Posterior vena cava (tissue), 2 donors: Measurements from ENCODE around the gene RASGRF2. TPM values are rescaled to one million over a fixed set of nuclear protein-coding genes. Genes with fewer than 3 reads are reported as not detected.

Experiments
- DNase-seq: peaks from one replicate; pipeline ENCODE4 v3.0.0-alpha.2; 2020; ENCODE audit warnings: low spot score
- intact Hi-C, 2 donors: fragments of 100-400 bp; cut with DNase I; formaldehyde crosslinking; loops; one replicate each; pipeline versions ENCODE4 v1.14.1 to v1.14.2; 2022 to 2023
- long read RNA-seq, 2 donors: library from polyadenylated mRNA; unstranded; transcript quantifications; one replicate each; pipeline ENCODE4 v2.0.0, GENCODE V29; 2020 to 2021
- total RNA-seq, 2 donors: library from RNA; stranded (reverse); fragmentation: NEBNext Ultra II Directional; extraction: Animal tissue kit (Norgen Biotek cat#: 25700); gene quantifications; one replicate each; pipeline ENCODE4 v1.2.1, GENCODE V29; 2021
- donor health status: DM: yes; HTN: yes; CAD: no.
- donor health status: DM: yes; HTN: yes; CAD: no.

The RASGRF2 gene, protein sequence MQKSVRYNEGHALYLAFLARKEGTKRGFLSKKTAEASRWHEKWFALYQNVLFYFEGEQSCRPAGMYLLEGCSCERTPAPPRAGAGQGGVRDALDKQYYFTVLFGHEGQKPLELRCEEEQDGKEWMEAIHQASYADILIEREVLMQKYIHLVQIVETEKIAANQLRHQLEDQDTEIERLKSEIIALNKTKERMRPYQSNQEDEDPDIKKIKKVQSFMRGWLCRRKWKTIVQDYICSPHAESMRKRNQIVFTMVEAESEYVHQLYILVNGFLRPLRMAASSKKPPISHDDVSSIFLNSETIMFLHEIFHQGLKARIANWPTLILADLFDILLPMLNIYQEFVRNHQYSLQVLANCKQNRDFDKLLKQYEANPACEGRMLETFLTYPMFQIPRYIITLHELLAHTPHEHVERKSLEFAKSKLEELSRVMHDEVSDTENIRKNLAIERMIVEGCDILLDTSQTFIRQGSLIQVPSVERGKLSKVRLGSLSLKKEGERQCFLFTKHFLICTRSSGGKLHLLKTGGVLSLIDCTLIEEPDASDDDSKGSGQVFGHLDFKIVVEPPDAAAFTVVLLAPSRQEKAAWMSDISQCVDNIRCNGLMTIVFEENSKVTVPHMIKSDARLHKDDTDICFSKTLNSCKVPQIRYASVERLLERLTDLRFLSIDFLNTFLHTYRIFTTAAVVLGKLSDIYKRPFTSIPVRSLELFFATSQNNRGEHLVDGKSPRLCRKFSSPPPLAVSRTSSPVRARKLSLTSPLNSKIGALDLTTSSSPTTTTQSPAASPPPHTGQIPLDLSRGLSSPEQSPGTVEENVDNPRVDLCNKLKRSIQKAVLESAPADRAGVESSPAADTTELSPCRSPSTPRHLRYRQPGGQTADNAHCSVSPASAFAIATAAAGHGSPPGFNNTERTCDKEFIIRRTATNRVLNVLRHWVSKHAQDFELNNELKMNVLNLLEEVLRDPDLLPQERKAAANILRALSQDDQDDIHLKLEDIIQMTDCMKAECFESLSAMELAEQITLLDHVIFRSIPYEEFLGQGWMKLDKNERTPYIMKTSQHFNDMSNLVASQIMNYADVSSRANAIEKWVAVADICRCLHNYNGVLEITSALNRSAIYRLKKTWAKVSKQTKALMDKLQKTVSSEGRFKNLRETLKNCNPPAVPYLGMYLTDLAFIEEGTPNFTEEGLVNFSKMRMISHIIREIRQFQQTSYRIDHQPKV (N-terminal part only)
- total RNA-seq: 1 to 10 TPM; 5.1 to 6.8 TPM
- long read RNA-seq, donor 1, partial matches to known transcripts: 1 of 3 reads
- long read RNA-seq, donor 1, other reads (novel, unspliced or antisense): 2 of 3 reads
- long read RNA-seq, donor 2, partial matches to known transcripts: 0 of 3 reads
- long read RNA-seq, donor 2, other reads (novel, unspliced or antisense): 3 of 3 reads

DNA sequence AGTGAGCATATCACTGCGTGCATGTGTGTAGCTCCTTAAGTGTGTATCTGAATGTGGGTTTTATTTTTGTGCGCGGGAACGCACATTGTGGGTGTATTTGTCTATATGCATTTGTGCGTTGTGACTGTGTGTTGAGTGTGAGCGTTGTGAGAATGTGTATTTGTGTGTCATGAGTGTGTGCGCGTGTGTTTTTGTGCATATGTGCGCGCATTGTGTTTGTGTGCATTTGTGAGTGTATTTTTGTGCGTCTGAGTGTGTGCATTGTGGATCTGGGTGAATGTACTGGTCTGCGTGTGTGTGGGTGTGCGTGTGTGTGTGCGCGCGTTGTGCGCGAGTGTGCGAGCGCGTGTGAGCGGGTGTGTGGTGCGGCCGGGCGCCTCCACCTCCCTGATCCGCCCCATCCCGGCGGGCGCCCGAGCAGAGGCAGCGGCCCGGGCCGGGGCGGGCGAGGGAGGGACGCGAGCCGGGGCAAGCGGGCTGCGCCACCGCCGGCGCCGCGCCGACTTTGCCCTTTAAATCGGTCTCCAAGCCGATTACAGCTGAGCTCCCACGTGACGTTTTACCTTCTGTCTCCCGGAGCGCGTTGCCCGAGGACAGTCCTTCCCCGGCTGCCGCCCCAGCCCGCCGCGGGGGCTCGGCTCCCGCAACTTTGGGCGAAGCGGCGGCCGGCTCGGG is at the start of gene RASGRF2:
Gene RASGRF2 (plus strand): TSS at position 596 of the 675 bp plus-strand sequence. CDS start 376 bp downstream, outside the sequence.
- DNase-seq: no peak
- intact Hi-C loops: loop anchor here in 1 of 2 donors (5.0 kb wide), 1 partner anchor 923 kb away; the partner anchor contains the start of gene THBS4

DNA sequence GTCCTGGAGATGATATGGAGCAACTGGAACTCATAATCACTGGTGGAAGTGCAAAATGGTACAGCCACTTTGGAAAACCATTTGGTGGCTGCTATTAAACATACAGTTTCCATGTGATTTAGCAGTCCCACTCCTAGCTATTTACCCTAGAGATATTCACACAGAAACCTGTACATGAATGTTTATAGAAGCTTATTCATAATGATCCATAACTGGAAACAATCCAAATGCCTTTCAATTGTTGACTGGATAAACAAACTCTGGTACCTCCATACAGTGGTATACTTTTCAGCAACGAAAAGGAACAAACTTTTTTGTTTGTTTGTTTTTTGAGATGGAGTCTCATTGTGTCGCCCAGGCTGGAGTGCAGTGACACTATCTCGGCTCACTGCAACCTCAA is 47.7 kb upstream of the RASGRF2 start:
- intact Hi-C loops: no loop called here
- DNase-seq: no peak

DNA sequence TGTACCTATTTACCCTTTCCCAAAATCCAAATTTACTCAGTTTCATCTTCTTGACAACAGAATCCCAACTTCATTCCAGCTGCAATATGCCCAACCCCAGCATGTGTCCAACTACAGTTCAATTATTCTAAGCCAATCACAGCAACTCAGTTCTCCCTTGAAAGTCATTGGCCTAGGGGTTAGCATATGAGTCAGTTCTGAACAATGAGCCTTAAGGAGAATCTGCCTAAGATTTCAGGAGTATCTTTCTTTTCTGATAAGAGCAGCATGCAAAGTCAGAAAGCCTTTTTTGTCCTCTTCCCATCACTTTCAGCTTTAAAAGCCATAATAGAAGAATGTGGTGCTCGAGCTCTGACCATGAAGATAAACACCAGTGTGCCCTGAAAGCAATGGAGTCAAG is 44.4 kb upstream of the RASGRF2 start:
- intact Hi-C loops: no loop called here
- DNase-seq: no peak

DNA sequence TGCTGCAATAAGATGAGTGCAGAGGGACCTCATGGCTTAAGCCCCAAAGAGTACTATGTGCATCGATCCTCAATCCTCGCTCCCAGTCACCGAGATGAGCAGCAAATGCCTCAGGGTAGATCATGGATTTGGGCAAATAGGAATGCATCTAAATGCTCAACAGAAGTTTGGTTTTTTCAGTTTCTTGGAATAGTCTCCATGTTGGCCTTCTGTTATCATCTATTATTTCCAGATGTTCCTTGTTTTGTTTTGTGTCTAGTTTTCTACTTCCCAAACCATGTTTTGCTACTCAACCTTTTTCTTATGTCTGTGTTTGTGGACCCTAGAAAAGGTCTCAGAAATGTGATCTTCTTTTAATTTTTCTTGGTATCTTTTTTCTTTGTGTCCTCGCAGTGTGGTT is 43.5 kb upstream of the RASGRF2 start:
- intact Hi-C loops: no loop called here
- DNase-seq: no peak

DNA sequence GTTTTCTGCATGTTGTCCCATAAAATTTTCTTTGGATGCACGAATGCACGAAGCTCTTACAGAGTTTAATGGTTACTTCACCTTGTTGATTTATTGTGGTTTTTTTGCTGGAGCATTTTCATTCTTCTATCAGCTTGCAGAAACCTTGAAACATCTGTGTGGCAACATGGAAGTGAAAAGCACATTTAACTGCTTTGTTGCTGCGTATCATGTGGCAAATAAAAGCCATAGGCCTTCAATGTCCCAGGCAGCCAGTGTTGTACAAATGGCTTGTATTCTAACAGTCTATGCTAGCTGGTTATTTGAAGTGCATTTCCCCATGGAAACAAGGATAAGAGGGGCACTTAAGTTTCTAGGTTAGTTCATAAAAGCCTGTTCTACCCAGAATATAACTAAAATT is 42.5 kb upstream of the RASGRF2 start:
- no peak for DNase-seq
- intact Hi-C loops: no loop called here

DNA sequence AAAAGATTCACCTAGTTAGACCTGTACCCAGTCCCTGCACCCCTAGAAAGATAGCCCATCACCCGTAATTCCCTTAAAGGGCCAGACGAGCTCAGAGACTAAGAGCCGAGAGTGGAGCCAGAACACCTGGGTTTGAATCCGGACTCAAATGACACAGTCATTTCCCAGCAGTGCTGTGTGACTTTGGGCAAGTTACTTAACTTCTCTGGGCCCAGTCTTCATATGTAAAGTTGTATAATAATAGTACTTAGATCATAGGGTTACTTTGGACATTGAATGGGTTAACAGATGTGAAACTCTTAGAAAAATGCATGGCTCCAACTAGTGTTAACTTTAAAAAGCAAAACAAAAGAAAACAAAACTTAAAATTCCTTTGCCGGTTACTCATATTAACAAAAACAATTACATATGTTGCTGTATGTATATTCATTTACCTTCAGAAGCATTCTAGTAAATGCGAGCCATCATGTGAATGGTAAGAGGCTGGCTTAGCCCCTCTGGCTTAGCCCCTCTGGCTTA is 40.4 kb upstream of the RASGRF2 start:
- intact Hi-C loops: no loop called here
- no peak for DNase-seq

DNA sequence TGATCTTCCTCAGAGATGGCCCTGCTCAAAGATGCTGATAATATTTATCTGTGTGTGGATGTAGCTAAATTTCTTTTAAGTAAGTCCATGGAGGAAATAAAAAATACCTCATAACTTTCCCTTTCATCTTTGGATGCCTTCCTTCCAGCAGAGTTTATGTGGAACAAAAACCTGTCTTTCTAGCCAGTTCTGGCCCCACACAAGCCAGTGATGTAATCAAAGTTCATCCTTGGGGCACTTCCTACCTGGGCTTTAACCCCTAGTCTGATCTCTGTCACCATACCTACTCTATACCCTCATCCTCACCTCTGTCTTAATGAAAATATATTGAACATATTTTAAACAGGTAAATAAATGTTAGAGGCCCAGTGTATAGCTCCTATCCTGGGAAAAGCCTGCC is 39.8 kb upstream of the RASGRF2 start:
- intact Hi-C loops: no loop called here
- no peak for DNase-seq

DNA sequence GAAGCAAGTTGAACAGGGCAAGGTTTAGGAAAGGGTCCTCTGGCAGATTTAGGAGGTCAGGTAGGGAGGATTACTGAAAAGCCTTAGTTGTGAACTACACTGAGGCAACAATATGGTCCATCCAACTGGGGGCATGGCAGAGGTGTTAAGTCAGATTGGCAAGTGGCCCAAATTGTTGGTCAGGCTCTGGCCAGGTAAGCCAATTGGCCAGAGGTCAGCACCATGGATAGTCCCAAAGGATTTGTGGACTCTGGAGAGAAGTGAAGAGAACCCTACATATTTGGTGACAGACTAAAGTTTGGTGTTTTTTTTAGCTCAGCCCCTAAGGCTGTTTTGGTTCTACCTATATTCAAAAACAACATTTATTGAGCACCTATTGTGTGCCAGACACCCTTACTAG is 39.1 kb upstream of the RASGRF2 start:
- intact Hi-C loops: no loop called here
- DNase-seq: no peak

DNA sequence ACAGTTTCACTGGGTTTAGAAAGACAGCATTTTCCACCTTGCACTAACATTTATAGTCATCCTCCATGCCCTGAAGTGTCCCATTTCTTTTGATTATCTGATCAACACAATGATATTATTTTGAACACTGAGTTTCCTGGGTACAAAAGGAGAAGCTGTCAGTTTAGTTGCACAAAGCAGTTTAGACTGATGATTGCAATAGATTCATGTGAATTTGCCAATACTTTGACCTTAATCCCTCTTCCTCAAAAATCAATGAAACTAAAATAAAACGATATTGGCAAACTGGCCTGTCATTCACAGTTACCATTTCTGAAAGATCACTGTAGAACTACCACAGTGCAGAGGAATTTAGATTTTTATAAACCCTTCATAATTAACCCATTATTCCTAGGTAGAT is 34.2 kb upstream of the RASGRF2 start:
- no peak for DNase-seq
- intact Hi-C loops: no loop called here

DNA sequence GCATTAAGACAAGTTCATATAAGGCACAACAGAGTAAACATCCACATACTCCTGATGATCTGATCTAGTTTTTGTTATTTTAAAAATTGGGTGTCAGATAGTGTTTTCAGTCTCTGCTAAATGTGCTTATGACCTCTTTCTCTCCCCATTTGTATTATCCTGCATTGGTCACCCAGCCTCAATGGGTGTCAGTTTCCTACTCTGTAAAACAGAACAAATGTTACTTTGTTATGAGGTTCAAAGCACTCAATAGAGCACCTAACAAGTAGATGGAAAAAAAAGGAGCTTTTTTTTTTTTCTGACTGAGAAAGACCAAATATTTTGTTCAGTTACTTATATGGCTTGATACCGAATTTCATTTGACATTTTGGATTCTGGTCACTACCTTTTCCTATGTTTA is 33.6 kb upstream of the RASGRF2 start:
- DNase-seq: no peak
- intact Hi-C loops: no loop called here

DNA sequence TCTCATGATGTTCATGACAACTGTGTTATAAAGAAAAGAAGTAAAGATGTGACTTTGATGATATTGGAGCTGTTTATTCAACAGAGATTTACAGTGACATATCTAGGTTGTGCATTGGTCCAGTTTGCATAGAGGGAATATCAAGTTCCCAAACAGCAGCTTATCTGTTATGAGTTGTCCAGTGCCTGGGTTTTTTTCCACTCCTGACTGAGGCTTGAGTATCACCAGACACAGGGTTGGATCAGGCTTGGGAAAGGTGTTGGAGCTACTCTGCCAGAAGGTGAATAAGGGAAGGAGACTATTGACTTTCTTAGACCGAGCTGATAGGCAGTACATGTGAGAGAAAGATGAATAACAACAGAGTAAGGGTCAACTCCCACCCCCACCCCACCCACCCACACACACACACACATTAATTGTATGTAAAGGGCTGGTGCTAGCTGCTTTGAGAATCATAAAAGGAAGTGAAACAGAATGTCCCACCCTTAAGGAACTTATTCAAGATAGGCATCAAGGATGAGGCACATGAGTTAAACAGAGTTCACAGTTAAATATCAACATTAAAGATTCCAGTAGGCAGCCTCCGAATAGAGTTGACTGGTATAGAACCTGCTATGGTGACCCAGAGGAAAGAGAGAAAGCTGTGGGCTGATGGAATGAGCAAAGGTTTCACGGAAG is 33.0 kb upstream of the RASGRF2 start:
- no peak for DNase-seq
- intact Hi-C loops: no loop called here

DNA sequence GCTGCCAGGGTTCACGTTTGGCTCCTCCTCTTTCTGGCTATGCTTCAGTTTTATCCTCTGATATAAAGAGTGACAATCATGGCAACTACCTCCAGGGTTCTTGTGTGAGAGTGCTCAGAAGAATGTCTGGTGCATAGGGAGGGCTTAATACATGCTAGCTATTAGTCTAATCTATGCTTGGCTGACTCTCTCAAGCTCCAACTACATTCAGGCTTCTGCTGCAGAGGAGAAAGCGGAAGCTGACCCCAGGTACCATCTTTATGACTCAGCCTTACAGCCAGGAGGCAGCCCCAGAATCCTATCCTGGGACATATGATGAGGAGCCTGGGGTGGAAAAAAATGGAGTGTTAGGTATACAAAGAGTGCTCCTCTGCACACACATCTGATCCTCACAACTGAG is 32.1 kb upstream of the RASGRF2 start:
- intact Hi-C loops: no loop called here
- no peak for DNase-seq

DNA sequence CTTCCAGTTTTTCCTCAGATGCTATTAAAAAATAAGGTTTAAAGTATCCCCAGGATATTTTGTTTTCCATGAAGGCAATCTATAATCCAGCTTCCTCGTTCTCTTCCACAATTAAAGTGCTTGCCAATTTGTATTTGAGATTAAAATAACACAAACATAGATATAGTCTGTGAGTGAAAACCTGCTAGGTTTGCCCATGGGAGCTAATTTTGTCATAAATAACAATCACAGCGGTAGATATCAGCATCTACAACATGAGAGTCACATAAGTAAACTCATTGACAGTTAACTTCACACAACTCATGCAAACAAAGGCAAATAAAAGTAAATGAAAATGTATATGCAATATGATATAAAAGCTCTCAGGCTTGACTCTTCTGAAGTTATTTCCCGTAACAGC is 29.2 kb upstream of the RASGRF2 start:
- no peak for DNase-seq
- intact Hi-C loops: no loop called here

DNA sequence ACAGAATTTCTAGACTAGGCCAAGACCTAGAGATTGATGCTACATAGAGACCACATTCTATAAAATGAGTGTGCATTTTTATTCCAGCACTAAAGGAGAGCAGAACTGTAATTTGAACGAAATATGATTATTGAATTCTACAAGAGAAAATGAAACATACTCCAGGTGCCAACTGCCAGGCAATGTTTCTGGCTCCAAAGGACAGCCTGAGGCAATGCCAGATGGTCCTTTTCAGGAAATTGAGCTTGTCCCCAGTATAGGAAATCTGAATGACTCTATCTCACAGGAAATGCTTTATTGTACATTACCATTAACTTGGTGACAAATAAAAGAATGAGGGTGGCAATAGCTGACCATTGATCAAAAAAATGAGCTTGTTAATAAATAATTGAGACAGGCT is 28.8 kb upstream of the RASGRF2 start:
- DNase-seq: no peak
- intact Hi-C loops: no loop called here

DNA sequence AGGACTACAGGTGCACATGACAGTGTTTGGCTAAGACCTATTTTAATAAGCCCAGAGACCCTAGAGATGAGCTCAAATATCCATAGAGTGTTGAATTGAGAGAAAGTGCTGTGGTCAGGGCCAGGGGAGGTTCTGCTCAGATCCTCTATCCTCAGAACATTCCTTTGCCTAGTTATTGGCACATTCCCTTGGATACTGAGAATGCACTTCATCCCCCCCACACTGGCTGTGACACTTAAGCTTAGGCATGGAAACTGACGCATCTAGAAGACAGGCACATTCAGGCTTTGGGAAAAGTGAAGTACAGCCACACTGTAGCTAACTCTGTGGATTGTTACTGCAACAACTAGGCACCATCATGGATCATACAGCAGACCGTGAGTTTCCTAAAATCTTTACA is 27.1 kb upstream of the RASGRF2 start:
- no peak for DNase-seq
- intact Hi-C loops: no loop called here

DNA sequence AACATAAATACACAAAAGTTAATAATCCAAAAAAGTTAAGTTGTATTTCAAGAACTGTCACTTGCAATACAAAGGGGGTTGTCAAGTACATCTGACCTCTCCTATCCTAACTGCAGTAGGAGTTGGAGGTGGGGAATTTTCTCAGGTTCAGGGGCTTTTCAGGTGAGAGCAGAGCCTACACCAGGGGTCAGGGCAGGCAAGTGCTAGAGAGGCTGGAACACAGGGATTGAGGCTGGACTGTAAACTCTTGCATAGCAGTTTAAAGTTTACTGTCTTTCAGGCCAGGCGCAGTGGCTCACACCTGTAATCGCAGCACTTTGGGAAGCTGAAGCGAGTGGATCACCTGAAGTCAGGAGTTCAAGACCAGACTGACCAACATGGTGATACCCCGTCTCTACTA is 25.4 kb upstream of the RASGRF2 start:
- intact Hi-C loops: no loop called here
- DNase-seq: no peak

DNA sequence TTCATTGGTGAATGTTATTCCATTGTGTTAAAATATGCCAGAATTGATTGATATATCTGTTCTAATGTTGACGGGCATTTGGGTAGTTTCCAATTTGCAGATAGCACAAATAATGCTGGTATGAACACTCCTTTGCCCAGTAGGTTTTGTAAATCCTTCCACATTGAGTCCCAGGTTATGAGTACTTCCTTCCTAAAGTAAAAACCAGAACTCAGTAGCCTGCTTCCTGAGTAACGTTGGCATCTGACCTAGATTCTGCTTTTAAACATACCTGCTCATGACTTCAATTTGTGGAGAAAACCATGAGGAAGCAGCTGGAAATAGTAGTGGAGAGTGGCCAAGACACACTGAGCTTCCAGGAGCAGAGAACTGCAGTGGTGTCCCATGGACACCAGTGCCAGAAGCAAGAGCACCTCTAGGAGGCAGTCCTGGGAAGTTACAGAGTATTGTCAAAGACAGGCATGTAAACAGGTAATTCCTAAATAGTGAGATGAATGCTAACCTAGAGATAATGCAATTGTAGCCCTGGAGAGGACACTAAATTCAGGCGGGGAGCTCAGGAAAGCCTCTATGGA is 24.3 kb upstream of the RASGRF2 start:
- intact Hi-C loops: no loop called here
- no peak for DNase-seq

DNA sequence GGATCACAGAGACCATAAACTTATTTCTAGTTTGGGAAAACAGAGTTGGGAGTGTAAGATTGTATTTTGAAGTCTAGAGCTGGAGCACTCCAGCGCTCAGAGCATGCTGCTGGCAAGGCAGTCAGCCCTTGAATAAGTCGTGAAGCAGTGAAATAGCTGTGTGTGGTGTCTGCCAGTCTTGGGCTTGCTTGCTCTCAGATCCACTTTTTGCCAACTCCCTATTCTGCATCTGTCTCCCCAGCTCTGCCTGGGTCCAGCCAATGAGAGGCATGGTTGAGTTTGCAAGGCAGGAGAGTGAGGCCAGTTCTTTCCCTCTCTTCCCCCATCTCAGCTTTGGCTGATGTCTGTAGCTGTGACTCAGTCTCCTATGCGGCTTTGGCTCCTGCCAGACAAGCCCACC is 23.3 kb upstream of the RASGRF2 start:
- DNase-seq: no peak
- intact Hi-C loops: no loop called here
